GM19328 (cell line): ENCODE measurements around the gene RSPO3.

Experiments
- ATAC-seq: cut with Tn5 transposase; IDR thresholded peaks from one replicate; pipeline ENCODE4 v1.9.1; 2021; ENCODE audit warnings: mild to moderate bottlenecking, moderate library complexity; ENCODE audit not compliant: unreplicated experiment

Gene RSPO3

GRCh38 chr6:127160484-127160883, 42.0 kb downstream of the RSPO3 start:
- ATAC-seq: no peak

GRCh38 chr6:127162836-127163235, 44.4 kb downstream of the RSPO3 start:
- ATAC-seq: no peak

GRCh38 chr6:127164036-127164435, 45.6 kb downstream of the RSPO3 start:
- ATAC-seq: no peak

GRCh38 chr6:127164565-127164964, 46.1 kb downstream of the RSPO3 start:
- no peak for ATAC-seq

DNA sequence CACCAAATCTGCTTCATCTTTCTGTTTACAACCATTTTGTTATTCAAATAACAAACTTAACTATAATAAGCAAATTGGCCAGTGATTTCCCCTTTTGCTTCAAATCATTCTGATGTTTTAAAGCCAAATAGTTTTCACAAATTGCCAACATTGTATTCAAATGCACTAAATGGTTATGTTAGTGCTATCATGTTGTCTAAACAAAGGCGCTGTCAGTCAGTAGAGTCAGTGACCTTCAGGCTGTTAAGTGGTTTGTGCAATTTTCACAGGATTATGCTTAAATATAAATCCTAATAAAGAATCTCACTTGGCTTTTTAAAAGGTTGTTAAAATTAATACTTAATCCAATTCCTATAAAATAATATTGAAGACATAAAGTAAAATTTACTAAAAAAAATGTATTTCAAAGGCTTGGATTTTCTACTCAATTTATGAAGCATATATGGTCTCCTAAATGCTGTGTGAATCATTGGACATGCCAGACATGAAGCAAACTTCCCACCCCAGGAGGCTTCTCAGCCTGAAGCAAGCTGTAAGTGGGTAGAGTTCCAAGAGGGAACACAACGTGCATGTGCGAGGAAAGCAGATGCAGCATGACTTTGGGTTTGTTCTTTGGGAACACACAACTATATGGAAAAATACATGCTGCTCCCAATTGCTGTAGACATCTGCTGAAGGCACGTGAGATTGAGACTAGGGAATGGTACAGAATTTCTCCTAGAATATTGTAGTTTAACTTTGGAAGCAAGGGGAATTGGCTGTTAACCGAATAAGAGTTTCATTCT, 54.9 kb downstream of the RSPO3 start:
- no peak for ATAC-seq

DNA sequence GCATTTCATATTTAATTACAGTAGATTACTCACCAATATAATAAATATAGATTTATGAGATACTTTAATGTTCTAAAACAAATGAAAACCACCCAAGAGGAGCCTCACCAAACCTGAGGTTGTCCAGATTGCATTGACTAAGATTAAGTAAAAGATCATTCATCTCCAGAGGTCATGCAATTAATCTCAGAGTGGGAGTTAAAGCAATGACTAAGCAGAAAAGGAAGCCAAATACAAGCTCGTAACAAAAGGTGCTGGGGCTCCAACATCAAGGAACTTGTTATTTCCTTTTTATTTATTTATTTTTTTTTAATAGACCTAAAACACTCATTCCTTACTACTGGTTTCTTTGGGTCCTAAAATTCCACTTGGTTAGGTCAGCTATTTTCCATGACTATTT, 57.7 kb downstream of the RSPO3 start:
- ATAC-seq: no peak

- ATAC-seq: no peak
Observed at GRCh38 chr6:127177030-127177922, 58.8 kb downstream of the RSPO3 start.

DNA sequence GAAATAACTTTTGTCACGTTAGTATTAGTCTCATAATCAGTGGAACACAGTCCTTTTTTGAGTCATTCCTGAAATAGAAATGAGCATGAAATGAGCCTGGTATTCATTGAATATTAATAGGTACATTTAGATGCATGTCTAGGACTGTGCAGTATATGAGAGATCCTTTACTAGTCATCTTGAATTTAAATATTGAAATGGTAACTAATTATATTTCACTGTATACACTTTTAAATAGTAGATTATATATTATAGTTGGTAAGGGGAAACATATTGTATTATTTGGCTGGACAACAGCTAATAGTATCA, 59.4 kb downstream of the RSPO3 start:
- ATAC-seq: no peak

GRCh38 chr6:127178746-127179145, 60.3 kb downstream of the RSPO3 start:
- no peak for ATAC-seq

DNA sequence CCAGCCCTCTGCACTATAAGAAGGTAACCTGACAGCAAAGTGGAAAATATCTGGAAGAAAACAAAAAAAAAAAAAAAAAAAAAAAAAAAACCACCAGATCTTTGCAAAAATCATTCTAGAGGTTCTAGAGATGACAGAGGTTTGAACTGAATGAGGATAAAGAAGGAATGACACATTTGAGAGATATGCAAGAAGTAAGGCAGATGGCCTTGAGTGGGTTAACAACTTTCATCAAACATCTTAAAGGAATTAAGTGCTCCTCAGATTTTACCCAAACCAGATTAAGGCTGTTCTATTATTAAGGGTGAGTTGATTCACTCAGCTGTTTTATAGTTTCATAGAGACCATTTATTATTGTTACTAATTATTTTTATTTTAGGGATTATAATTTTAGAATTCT, 62.0 kb downstream of the RSPO3 start:
- no peak for ATAC-seq

DNA sequence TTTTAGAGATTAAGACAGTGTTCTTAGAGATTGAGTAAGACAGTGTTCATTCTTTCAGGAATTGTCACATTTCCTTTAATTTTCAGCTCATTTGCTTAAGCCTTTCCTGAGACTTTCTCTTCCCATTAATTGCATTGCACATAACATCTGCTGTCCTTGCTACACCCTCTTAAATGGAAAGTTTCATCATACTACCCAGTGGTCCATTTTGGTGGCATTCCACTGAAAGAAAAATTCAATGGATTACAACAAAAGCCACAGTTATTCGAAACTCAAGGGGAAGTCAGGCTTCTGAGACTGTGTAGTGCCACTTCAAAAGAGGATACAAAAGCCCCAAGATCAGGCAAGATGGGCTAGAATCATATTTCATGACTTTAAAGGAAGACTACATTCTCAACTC, 64.0 kb downstream of the RSPO3 start:
- ATAC-seq: no peak

GRCh38 chr6:127185437-127185995, 67.0 kb downstream of the RSPO3 start:
- ATAC-seq: no peak

DNA sequence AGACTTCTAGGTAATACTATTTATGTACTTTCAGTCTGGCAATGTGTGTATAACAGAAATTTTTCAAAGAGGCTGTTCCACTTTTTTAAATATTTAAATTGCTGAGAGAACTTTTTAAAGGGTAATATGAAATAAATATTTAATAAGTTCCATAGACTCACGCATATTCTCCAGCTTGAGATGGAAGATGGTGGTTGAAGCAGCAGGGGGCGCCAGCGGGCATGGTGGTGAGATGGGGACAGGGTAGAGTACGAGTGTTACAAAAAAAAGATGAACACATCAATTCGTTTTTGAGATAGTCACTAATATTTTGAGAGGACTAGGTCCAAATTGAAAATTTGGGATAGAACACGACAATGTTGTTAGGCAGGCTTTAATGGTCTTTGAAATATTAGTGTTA, 68.4 kb downstream of the RSPO3 start:
- no peak for ATAC-seq

DNA sequence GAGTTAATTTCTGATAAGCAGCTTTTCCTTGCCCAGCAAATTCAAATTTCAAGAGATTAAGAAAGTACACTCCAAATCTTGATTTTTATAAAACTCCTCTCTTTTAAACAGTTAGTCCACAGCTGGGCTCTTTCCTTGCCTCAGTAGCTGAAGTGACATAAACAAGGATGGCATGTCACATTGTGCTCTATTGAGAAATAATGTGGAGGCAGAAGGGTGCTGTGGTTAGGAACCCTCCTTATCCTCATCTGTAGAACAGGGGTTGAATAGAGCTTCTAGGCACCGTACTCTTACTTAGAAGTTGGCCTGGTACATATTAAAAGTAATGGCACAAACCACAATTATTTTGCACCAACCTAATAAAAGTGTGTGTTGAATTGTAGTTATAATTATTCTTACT, 70.3 kb downstream of the RSPO3 start:
- no peak for ATAC-seq

- no peak for ATAC-seq
Observed at GRCh38 chr6:127190552-127190951, 72.1 kb downstream of the RSPO3 start.

DNA sequence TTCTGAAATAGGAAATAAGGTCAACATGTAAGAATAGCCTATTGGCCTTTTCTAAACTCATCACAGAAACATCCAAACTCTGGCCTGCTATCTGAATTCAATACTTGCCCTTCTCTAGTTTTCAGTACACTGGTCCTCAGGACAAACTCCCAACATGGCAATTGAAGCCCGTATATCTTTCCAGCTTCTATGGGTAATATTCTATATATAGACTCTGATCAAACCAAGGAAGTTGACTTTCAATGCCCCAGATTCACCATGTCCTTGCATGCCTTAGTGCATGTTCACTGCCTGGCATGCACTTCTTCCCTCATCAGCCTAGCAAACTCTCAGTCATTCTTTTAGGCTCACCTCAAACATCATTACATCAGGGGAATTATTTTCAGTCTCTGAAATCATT, 73.2 kb downstream of the RSPO3 start:
- no peak for ATAC-seq

DNA sequence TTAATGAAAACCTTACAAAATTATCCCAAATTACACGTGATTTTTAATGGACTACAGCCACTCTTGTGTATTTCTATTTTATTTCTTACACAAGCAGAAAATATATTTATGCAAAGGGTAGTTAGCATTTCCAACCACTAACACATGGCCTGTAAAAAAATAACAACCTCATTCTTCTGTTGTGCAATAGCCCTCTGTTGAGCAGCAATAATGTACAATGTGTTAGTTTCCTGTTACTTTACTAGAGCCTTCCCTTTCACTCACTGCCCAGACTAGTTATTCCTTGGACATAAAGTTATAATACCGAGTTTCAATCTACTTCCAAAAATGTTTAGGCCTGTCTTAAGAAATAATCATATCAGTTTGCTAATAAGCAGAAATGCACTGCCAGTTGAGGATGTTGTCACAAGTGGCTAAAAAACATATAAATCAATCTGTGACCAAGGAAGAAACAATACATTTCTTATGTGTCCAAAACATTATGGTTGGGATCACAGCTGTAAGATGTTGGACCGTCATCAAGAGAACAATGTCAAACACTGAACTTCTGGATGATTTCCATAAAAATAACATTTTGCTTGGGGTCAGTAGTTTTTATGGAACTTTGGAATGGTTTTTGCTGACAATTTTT, 74.6 kb downstream of the RSPO3 start:
- no peak for ATAC-seq

GRCh38 chr6:127195833-127196232, 77.4 kb downstream of the RSPO3 start:
- ATAC-seq: no peak

DNA sequence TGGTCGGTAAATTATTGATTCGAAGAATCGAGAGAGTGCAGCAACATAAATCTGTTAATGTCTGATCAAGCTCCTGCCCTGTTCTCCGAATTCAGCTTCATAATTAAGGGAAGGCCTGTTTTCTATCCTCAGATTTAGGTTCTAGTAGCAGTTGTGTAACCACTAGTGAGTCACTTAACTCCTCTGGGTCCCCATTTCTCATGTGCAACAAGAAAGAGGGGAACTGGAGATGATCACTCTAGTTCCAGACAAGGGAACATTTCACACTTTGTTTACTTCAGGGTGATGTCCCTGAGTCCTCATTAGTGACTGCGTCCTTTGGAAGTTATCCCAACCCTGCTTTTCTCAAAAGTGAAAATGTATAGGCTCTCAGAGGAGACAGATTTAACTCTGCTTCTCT, 80.1 kb downstream of the RSPO3 start:
- no peak for ATAC-seq

- ATAC-seq: no peak
Observed at GRCh38 chr6:127199470-127199869, 81.0 kb downstream of the RSPO3 start.

GRCh38 chr6:127200114-127200513, 81.6 kb downstream of the RSPO3 start:
- no peak for ATAC-seq

- no peak for ATAC-seq
Observed at GRCh38 chr6:127201321-127201720, 82.8 kb downstream of the RSPO3 start.
